HepG2 (cell line): Measurements from ENCODE around the gene CERS5. TPM values are rescaled to one million over a fixed set of nuclear protein-coding genes. Genes with fewer than 3 reads are reported as not detected.

Source experiments
- ARNT2 ChIP-seq: sonication (generic); formaldehyde crosslinking; IDR thresholded peaks from 2 replicates; pipeline ENCODE4 v1.8.0; 2022; ENCODE audit warnings: mild to moderate bottlenecking, low read depth, missing genetic modification reagents, moderate library complexity
- CBX1 ChIP-seq: IDR thresholded peaks from one replicate; pipeline ENCODE4 v1.6.1; 2016; ENCODE audit warnings: antibody characterized with exemption, low read depth
- GABPA ChIP-seq, 2 experiments: IDR thresholded peaks; 2 replicates each; pipeline ENCODE4 v1.6.1; 2011 to 2016; ENCODE audit warnings: low read depth in 2 of 2, low read length in 1 of 2, missing biosample characterization in 1 of 2, missing genetic modification characterization in 1 of 2
- JUN ChIP-seq: sonication (generic); formaldehyde crosslinking; IDR thresholded peaks from 2 replicates; pipeline ENCODE4 v1.4.0; 2020; ENCODE audit warnings: mild to moderate bottlenecking, missing genetic modification reagents
- MED1 ChIP-seq: sonication (generic); formaldehyde crosslinking; IDR thresholded peaks from 2 replicates; pipeline ENCODE4 v1.4.0; 2020; ENCODE audit warnings: missing genetic modification reagents
- MED13 ChIP-seq: sonication (generic); formaldehyde crosslinking; IDR thresholded peaks from 2 replicates; pipeline ENCODE4 v1.5.0; 2020; ENCODE audit warnings: missing genetic modification reagents
- MXD3 ChIP-seq: IDR thresholded peaks from 2 replicates; pipeline ENCODE4 v1.6.1; 2016; ENCODE audit warnings: mild to moderate bottlenecking, missing biosample characterization, missing genetic modification reagents
- NFKB2 ChIP-seq: sonication (generic); formaldehyde crosslinking; IDR thresholded peaks from 2 replicates; pipeline ENCODE4 v1.4.0; 2020; ENCODE audit warnings: missing genetic modification reagents, borderline replicate concordance
- PATZ1 ChIP-seq: sonication (generic); formaldehyde crosslinking; IDR thresholded peaks from 2 replicates; pipeline ENCODE4 v1.4.0; 2020; ENCODE audit warnings: missing genetic modification reagents
- POGK ChIP-seq: sonication (generic); formaldehyde crosslinking; conservative IDR thresholded peaks from 2 replicates; pipeline ENCODE4 v1.8.0; 2022; ENCODE audit warnings: mild to moderate bottlenecking, moderate library complexity, missing genetic modification reagents
- SMC3 ChIP-seq: IDR thresholded peaks from 2 replicates; pipeline ENCODE4 v1.6.1; 2011; ENCODE audit warnings: low read length, improper control_type of control experiment
- SP2 ChIP-seq: sonication (generic); formaldehyde crosslinking; IDR thresholded peaks from 2 replicates; pipeline ENCODE4 v1.5.1; 2020; ENCODE audit warnings: mild to moderate bottlenecking, missing genetic modification reagents
- SPEN ChIP-seq: sonication (generic); formaldehyde crosslinking; IDR thresholded peaks from 2 replicates; pipeline ENCODE4 v1.5.1; 2020; ENCODE audit warnings: low read depth, mild to moderate bottlenecking, missing genetic modification reagents
- UBTF ChIP-seq: sonication (generic); formaldehyde crosslinking; IDR thresholded peaks from 2 replicates; pipeline ENCODE4 v1.4.0; 2020; ENCODE audit warnings: mild to moderate bottlenecking, missing genetic modification reagents
- ZGPAT ChIP-seq: IDR thresholded peaks from 2 replicates; pipeline ENCODE4 v1.6.1; 2016; ENCODE audit warnings: mild to moderate bottlenecking
- ZNF800 ChIP-seq: sonication (generic); formaldehyde crosslinking; IDR thresholded peaks from 2 replicates; pipeline ENCODE4 v1.4.0; 2020; ENCODE audit warnings: missing genetic modification reagents
- ZSCAN25 ChIP-seq: sonication (generic); formaldehyde crosslinking; IDR thresholded peaks from 2 replicates; pipeline ENCODE4 v1.8.0; 2022; ENCODE audit warnings: mild to moderate bottlenecking, missing genetic modification reagents
- ZSCAN9 ChIP-seq: IDR thresholded peaks from 2 replicates; pipeline ENCODE4 v1.6.1; 2016; ENCODE audit warnings: borderline replicate concordance
- polyA plus RNA-seq, 8 experiments: library from polyadenylated mRNA; depleted of rRNA in 3 of 8; stranded (reverse) in 7 of 8; unstranded in 1 of 8; fragments of >200 nt; fragmentation: Illumina TruSeq in 4 of 8; extraction: Trizol in 4 of 8; gene quantifications; 2 replicates each; pipeline versions ENCODE4 v1.2.1 to v1.2.3, GENCODE V29; 2011 to 2016; ENCODE audit warnings: low read depth in 4 of 8, missing spikeins in 1 of 8, mixed read lengths in 1 of 8; ENCODE audit not compliant: insufficient read depth in 1 of 8
- total RNA-seq, 5 experiments: library from RNA; depleted of rRNA; stranded (reverse); fragments of >200 nt; fragmentation: Illumina TruSeq; extraction: Trizol; gene quantifications; 2 replicates each; pipeline ENCODE4 v1.2.3, GENCODE V29; 2016; ENCODE audit warnings: low read depth in 1 of 5

Gene CERS5
- total and polyA plus RNA-seq, 2 of the 13 experiments (the other 11 are each of a cell fraction or from before 2014, with no cell fraction given), result 22.3 to 48.8 TPM

- peak; percentile 4; the same call in 1 of the 2 replicates for TF ChIP-seq POGK (CRISPR knock-in tag)
- TF ChIP-seq PATZ1 (CRISPR knock-in tag), result peak; percentile 5; the same call in 1 of the 2 replicates
- no peak for TF ChIP-seq JUN (CRISPR knock-in tag)
- TF ChIP-seq ZNF800 (CRISPR knock-in tag), result no peak
- TF ChIP-seq ZSCAN9 (CRISPR knock-in tag), result 0 out of 2 replicates have a peak, but pooled peaks have one; percentile 34
- TF ChIP-seq ZSCAN25 (CRISPR knock-in tag), result peak; percentile 3; the same call in 1 of the 2 replicates
- TF ChIP-seq ARNT2 (CRISPR knock-in tag), result 0 out of 2 replicates have a peak, but pooled peaks have one; percentile 19
- TF ChIP-seq SP2 (CRISPR knock-in tag), result peak; percentile 45; the same call in 1 of the 2 replicates
- peak; percentile 76; the same call in 1 of the 2 replicates for TF ChIP-seq SPEN (CRISPR knock-in tag)
- TF ChIP-seq SMC3, result 0 out of 2 replicates have a peak, but pooled peaks have one; percentile 9
- peak; percentile 47; the same call in 1 of the 2 replicates for TF ChIP-seq UBTF
- TF ChIP-seq CBX1, result no peak
- TF ChIP-seq GABPA (IDR thresholded peaks at IDR 0.05; ENCODE audit: low read depth, low read length), result peak; percentile 74
- peak; percentile 87 for TF ChIP-seq GABPA (CRISPR knock-in tag; IDR thresholded peaks at IDR 0.05; ENCODE audit: low read depth)
- peak; percentile 13; the same call in 1 of the 2 replicates for TF ChIP-seq MXD3 (CRISPR knock-in tag)
- TF ChIP-seq MED1 (CRISPR knock-in tag), result peak; percentile 45; the same call in 1 of the 2 replicates
- no peak for TF ChIP-seq NFKB2 (CRISPR knock-in tag)
- peak; percentile 78 for TF ChIP-seq ZGPAT (CRISPR knock-in tag)
- TF ChIP-seq MED13 (CRISPR knock-in tag), result peak; percentile 31; the same call in 1 of the 2 replicates
Measured at GRCh38 chr12:50084775-50085614, 82.2 kb downstream of the CERS5 start, which contains the start of gene SMARCD1 (continued).
